A549 (cell line): ENCODE results near the gene PPARA.

Experiments
- EP300 ChIP-seq, 2 experiments: fragments of >200 bp; sonication (Bioruptor Twin); formaldehyde crosslinking; IDR thresholded peaks; 2 replicates in 1 of 2; 3 replicates in 1 of 2; pipeline ENCODE4 v1.6.1; 2016 to 2017
- ESRRA ChIP-seq: fragments of 150-350 bp; IDR thresholded peaks from 2 replicates; pipeline ENCODE4 v1.6.1; 2014; ENCODE audit warnings: mild to moderate bottlenecking, low read length, borderline replicate concordance
- FOSL2 ChIP-seq, 2 experiments: fragments of 450-650 bp in 1 of 2; fragments of >200 bp in 1 of 2; sonication (Bioruptor Twin) in 1 of 2; formaldehyde crosslinking; IDR thresholded peaks; 2 replicates each; pipeline versions ENCODE4 v1.5.0 to v1.6.1; 2016 to 2020; ENCODE audit warnings: mild to moderate bottlenecking in 1 of 2, moderate library complexity in 1 of 2
- HDAC2 ChIP-seq: fragments of 200-600 bp; sonication (generic); IDR thresholded peaks from 2 replicates; pipeline ENCODE4 v1.6.1; 2016
- JUNB ChIP-seq: fragments of >200 bp; sonication (Bioruptor Twin); formaldehyde crosslinking; IDR thresholded peaks from 2 replicates; pipeline ENCODE4 v1.6.1; 2016
- KDM1A ChIP-seq: fragments of 200-600 bp; sonication (generic); IDR thresholded peaks from 2 replicates; pipeline ENCODE4 v1.6.1; 2016; ENCODE audit warnings: low read depth, mild to moderate bottlenecking
- POLR2A ChIP-seq: IDR thresholded peaks from 2 replicates; pipeline ENCODE4 v1.6.1; 2012; ENCODE audit warnings: mild to moderate bottlenecking, low read length
- ZNF302 ChIP-seq: fragments of 250-450 bp; sonication (Bioruptor Pico); IDR thresholded peaks from 2 replicates; pipeline ENCODE4 v1.9.0; 2021; ENCODE audit warnings: inconsistent platforms, mild to moderate bottlenecking, moderate library complexity
- TF ChIP-seq, protein P1 (sequence below): fragments of >200 bp; sonication (Bioruptor Twin); formaldehyde crosslinking; IDR thresholded peaks from 3 replicates; pipeline ENCODE4 v1.5.1; 2016

DNA sequence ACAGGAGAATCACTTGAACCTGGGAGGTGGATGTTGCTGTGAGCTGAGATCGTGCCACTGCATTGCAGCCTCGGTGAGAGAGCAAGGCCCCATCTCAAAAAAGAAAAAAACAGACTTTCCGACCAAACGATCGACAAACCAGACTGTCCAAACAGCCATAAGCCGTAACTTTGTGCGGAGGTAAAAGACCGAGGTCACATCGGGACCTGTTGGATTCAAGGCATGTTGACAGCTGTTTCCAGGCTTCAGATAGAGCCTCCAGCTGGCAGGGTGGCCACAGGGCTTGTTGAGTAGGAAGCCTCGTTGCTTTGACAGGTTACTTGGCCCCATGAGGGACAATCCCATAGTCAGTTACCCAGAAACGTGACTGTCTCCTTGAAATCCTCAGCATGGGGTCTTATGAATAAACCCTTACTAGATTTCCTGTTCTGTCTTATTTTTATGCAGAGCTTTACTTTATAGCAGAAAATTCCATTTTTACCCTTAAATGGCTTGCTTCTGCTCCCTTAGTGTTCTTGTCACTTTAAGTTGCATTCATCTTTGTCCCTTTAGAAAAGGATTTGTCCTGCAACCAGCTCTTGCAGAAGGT is 22.3 kb downstream of the PPARA start:
- no peak for TF ChIP-seq FOSL2 (IDR thresholded peaks at IDR 0.05)
- TF ChIP-seq FOSL2 (CRISPR knock-in tag; IDR thresholded peaks at IDR 0.05): no peak
- TF ChIP-seq, protein P1, sequence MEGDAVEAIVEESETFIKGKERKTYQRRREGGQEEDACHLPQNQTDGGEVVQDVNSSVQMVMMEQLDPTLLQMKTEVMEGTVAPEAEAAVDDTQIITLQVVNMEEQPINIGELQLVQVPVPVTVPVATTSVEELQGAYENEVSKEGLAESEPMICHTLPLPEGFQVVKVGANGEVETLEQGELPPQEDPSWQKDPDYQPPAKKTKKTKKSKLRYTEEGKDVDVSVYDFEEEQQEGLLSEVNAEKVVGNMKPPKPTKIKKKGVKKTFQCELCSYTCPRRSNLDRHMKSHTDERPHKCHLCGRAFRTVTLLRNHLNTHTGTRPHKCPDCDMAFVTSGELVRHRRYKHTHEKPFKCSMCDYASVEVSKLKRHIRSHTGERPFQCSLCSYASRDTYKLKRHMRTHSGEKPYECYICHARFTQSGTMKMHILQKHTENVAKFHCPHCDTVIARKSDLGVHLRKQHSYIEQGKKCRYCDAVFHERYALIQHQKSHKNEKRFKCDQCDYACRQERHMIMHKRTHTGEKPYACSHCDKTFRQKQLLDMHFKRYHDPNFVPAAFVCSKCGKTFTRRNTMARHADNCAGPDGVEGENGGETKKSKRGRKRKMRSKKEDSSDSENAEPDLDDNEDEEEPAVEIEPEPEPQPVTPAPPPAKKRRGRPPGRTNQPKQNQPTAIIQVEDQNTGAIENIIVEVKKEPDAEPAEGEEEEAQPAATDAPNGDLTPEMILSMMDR: no peak
- no peak for TF ChIP-seq POLR2A
- TF ChIP-seq JUNB: no peak
- TF ChIP-seq KDM1A: no peak
- no peak for TF ChIP-seq HDAC2
- TF ChIP-seq EP300 (IDR thresholded peaks at IDR 0.05): no peak
- TF ChIP-seq ZNF302: no peak
- no peak for TF ChIP-seq ESRRA
